A549 (cell line): Measurements from ENCODE around the gene ZC3H18. TPM values are rescaled to one million over a fixed set of nuclear protein-coding genes. Genes with fewer than 3 reads are reported as not detected.

Source experiments
- ATAC-seq, 2 experiments: fragments of 200-7000 bp in 1 of 2; fragments of >200 bp in 1 of 2; cut with Nextera tagmentation in 1 of 2; cut with Tn5 transposase in 1 of 2; 3 replicates each; pipeline versions ENCODE4 v1.8.0 to v1.9.1; 2018 to 2020; ENCODE audit warnings: mild to moderate bottlenecking in 1 of 2, moderate library complexity in 1 of 2
- CTCF ChIA-PET: fragments of 300-600 bp; sonication (Branson Sonifier 250); formaldehyde crosslinking; extraction: SDS; loops from one replicate; lab custom pipeline; 2021; ENCODE audit warnings: antibody characterized with exemption, inconsistent platforms; lab: Yijun Ruan, JAX
- POLR2A ChIA-PET: fragments of 350-600 bp; formaldehyde crosslinking; extraction: SDS; loops from one replicate; lab custom pipeline; 2021; ENCODE audit warnings: antibody characterized with exemption, inconsistent platforms; lab: Yijun Ruan, JAX
- DNase-seq, 2 experiments: peaks; one replicate each; pipeline versions ENCODE4 v3.0.0 to v3.0.0-alpha.2; 2011 to 2016; ENCODE audit warnings: low read depth in 1 of 2, low spot score in 1 of 2
- FAIRE-seq: peaks from 2 replicates; lab custom pipeline; 2011; peaks lifted over from hg19 to GRCh38; lab: Jason Lieb, UNC
- H3K27ac ChIP-seq, 2 experiments: fragments of >200 bp; sonication (Bioruptor Twin); formaldehyde crosslinking; 3 replicates each; pipeline ENCODE4 v1.5.1; 2016 to 2017
- H3K4me1 ChIP-seq: fragments of >200 bp; sonication (Bioruptor Twin); formaldehyde crosslinking; 3 replicates; pipeline ENCODE4 v1.6.1; 2016
- H3K4me2 ChIP-seq: fragments of >200 bp; sonication (Bioruptor Twin); formaldehyde crosslinking; 3 replicates; pipeline ENCODE4 v1.6.1; 2016
- H3K4me3 ChIP-seq: fragments of >200 bp; sonication (Bioruptor Twin); formaldehyde crosslinking; 3 replicates; pipeline ENCODE4 v1.5.1; 2016
- H3K9me3 ChIP-seq: fragments of >200 bp; sonication (Bioruptor Twin); formaldehyde crosslinking; 3 replicates; pipeline ENCODE4 v1.6.1; 2016
- CEBPB ChIP-seq, 2 experiments: fragments of >200 bp in 1 of 2; sonication (Bioruptor Twin) in 1 of 2; formaldehyde crosslinking in 1 of 2; IDR thresholded peaks; 2 replicates each; pipeline ENCODE4 v1.6.1; 2012 to 2016
- CHD4 ChIP-seq: fragments of 200-600 bp; sonication (generic); IDR thresholded peaks from 2 replicates; pipeline ENCODE4 v1.6.1; 2016; ENCODE audit warnings: antibody characterized with exemption, mild to moderate bottlenecking, borderline replicate concordance
- EHMT2 ChIP-seq: fragments of 200-600 bp; sonication (generic); IDR thresholded peaks from 2 replicates; pipeline ENCODE4 v1.6.1; 2016; ENCODE audit warnings: antibody characterized with exemption, low read depth, mild to moderate bottlenecking, moderate library complexity
- ESRRA ChIP-seq: fragments of 150-350 bp; IDR thresholded peaks from 2 replicates; pipeline ENCODE4 v1.6.1; 2014; ENCODE audit warnings: mild to moderate bottlenecking, low read length, borderline replicate concordance
- GATA3 ChIP-seq: IDR thresholded peaks from 2 replicates; pipeline ENCODE4 v1.6.1; 2012; ENCODE audit warnings: borderline replicate concordance
- HEYL ChIP-seq: fragments of 250-450 bp; sonication (Bioruptor Pico); IDR thresholded peaks from 2 replicates; pipeline ENCODE4 v1.8.0; 2021; ENCODE audit warnings: mild to moderate bottlenecking, moderate library complexity
- HOXB13 ChIP-seq: fragments of 250-450 bp; sonication (Bioruptor Pico); IDR thresholded peaks from 2 replicates; pipeline ENCODE4 v1.5.0; 2020; ENCODE audit warnings: low read depth, mild to moderate bottlenecking, moderate library complexity
- HOXB5 ChIP-seq: fragments of 250-450 bp; sonication (Bioruptor Pico); IDR thresholded peaks from 2 replicates; pipeline ENCODE4 v1.5.0; 2020; ENCODE audit warnings: mild to moderate bottlenecking, moderate library complexity
- MAFK ChIP-seq: fragments of 450-650 bp; IDR thresholded peaks from 2 replicates; pipeline ENCODE4 v1.6.1; 2014; ENCODE audit not compliant: partially characterized antibody
- MYC ChIP-seq: IDR thresholded peaks from 2 replicates; pipeline ENCODE4 v1.6.1; 2012; ENCODE audit warnings: mild to moderate bottlenecking, inconsistent platforms, low read length, improper control_type of control experiment, borderline replicate concordance
- NPAS2 ChIP-seq: fragments of 250-450 bp; sonication (Bioruptor Pico); IDR thresholded peaks from 2 replicates; pipeline ENCODE4 v1.8.0; 2022; ENCODE audit warnings: mild to moderate bottlenecking, moderate library complexity, borderline replicate concordance
- PBX3 ChIP-seq: IDR thresholded peaks from 2 replicates; pipeline ENCODE4 v1.6.1; 2012
- POLR2A ChIP-seq: IDR thresholded peaks from 2 replicates; pipeline ENCODE4 v1.6.1; 2012; ENCODE audit warnings: mild to moderate bottlenecking, low read length
- RARB ChIP-seq: fragments of 250-450 bp; sonication (Bioruptor Pico); IDR thresholded peaks from 2 replicates; pipeline ENCODE4 v1.8.0; 2021; ENCODE audit warnings: mild to moderate bottlenecking, moderate library complexity
- RCOR1 ChIP-seq: fragments of 150-350 bp; IDR thresholded peaks from 2 replicates; pipeline ENCODE4 v1.6.1; 2014; ENCODE audit warnings: antibody characterized with exemption, low read length, low read depth
- TFCP2L1 ChIP-seq: fragments of 250-450 bp; sonication (Bioruptor Pico); IDR thresholded peaks from 2 replicates; pipeline ENCODE4 v1.5.0; 2021; ENCODE audit warnings: mild to moderate bottlenecking
- ZC3H11A ChIP-seq: fragments of 450-650 bp; IDR thresholded peaks from 2 replicates; pipeline ENCODE4 v1.6.1; 2014; ENCODE audit warnings: antibody characterized with exemption, mild to moderate bottlenecking
- ZSCAN20 ChIP-seq: fragments of 250-450 bp; sonication (Bioruptor Pico); IDR thresholded peaks from 2 replicates; pipeline ENCODE4 v1.8.0; 2022; ENCODE audit warnings: mild to moderate bottlenecking, moderate library complexity
- WGBS: methylation state at CpG from one replicate; pipeline ENCODE4 v1.1.6; 2017; ENCODE audit errors: missing lambda C conversion rate; 5-methylcytosine and 5-hydroxymethylcytosine counted together
- polyA plus RNA-seq, 4 experiments: library from polyadenylated mRNA; depleted of rRNA in 3 of 4; stranded (reverse); fragments of >200 nt; fragmentation: RNase III in 1 of 4; extraction: RNeasy Plus Mini Kit Qiagen cat#74134 plus additional on column Dnase treatment in 1 of 4; gene quantifications; 2 replicates in 3 of 4; 3 replicates in 1 of 4; pipeline ENCODE4 v1.2.3, GENCODE V29; 2011 to 2017
- TF ChIP-seq, protein P1 (sequence below): IDR thresholded peaks from 2 replicates; pipeline ENCODE4 v1.6.1; 2012
- TF ChIP-seq, protein P2 (sequence below): fragments of 250-450 bp; sonication (Bioruptor Pico); IDR thresholded peaks from 2 replicates; pipeline ENCODE4 v1.5.0; 2020; ENCODE audit warnings: low read depth, mild to moderate bottlenecking, moderate library complexity

Gene ZC3H18
- polyA plus RNA-seq, 2 of the 4 experiments (the other 2 are of a cell fraction): 21.1 to 48.2 TPM

DNA sequence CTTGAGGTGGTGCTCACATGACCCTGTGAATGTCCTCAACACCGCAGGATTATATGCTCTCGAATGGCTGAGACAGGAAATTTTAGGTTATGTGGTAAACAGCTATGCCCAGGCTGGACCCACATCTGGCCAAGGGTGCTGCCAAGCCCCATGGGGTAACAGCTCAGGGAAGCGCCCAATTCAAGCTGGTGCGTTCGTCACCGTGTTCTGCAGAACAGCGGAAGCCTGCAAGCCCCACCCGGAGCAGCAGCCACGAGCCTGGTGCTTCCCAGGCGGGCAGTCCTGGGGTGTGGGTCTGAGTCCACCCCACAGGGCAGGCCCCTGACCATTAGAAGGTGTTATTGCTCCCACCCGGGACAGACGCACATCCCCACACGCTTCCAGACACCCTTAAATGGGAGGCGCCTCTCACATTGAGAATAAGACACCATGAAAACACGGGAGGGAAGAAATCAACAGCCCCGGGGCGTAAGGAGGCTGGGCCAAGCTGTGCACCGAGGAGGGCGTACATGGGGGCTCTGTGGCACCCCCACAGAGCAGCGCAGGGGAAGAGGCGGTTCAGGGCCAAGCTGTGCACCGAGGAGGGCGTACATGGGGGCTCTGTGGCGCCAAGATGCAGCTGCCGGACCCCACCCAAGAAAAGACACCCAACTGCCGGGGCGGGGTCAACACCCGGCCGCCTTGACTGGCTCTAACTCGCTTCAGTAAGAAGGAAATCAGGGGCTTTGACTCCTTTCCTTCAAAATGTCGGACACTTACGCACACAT lies 83.6 kb downstream of the ZC3H18 start (continued):
- TF ChIP-seq GATA3 (no peak), NPAS2 (CRISPR knock-in tag) (no peak)

DNA sequence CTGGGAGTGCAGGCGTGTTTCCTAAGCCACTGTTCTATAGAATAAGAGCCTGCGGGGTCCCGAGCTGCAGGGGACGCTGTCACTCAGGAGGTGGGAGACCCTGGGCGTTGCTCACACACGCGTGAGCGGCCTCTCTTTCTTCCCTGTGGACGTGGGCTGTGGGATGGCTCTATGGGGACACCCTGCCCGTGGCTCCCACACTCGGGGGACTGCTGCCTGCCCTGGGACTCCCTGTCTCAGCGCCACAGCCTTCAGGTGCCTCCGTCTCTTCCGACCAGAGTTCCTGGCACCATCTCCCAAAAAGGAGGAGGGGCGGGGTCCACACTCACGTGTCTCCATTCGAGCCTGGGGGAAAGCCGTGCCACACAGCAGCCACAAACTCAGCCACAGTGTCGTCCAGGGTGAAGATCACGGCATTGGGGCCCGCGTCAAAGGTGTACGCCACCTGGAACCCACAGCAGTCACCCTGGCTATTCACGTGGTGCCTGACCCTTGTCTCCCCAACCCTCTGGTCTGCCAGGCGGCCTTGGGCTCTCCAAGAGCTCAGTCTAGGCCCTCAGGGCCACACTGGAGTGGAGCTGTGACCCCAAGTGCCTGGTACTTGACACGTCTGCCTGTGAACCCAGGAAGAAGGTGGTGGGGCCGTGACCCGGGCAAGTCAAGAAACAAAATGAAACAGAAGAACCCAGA lies 84.3 kb downstream of the ZC3H18 start:
- TF ChIP-seq GATA3 (no peak), CEBPB (IDR thresholded peaks at IDR 0.05) (no peak), ESRRA (no peak), RARB (CRISPR knock-in tag) (no peak), POLR2A (no peak), EHMT2 (no peak), TFCP2L1 (CRISPR knock-in tag) (no peak), HOXB5 (no peak), ZC3H11A (no peak), PBX3 (no peak), HOXB13 (no peak), HEYL (CRISPR knock-in tag) (no peak), MYC (no peak), CHD4 (no peak)
- TF ChIP-seq, protein P1, sequence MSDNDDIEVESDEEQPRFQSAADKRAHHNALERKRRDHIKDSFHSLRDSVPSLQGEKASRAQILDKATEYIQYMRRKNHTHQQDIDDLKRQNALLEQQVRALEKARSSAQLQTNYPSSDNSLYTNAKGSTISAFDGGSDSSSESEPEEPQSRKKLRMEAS: no peak
- TF ChIP-seq, protein P2, sequence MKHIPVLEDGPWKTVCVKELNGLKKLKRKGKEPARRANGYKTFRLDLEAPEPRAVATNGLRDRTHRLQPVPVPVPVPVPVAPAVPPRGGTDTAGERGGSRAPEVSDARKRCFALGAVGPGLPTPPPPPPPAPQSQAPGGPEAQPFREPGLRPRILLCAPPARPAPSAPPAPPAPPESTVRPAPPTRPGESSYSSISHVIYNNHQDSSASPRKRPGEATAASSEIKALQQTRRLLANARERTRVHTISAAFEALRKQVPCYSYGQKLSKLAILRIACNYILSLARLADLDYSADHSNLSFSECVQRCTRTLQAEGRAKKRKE (CRISPR knock-in tag): no peak
- TF ChIP-seq, all 56 proteins: peak for 0
- DNase-seq: no peak
- ATAC-seq: no peak
- Histone ChIP-seq H3K4me3 (no peak overlapping the region), H3K9me3 (no peaks in the 10 kb centered on the region), H3K4me1 (peaks cover 17% of the 10 kb centered on the region), H3K27ac (no peak overlapping the region), H3K4me2 (no peak overlapping the region)
- WGBS: 86% methylated on average over 21 of the region's 28 CpGs
- ChIA-PET POLR2A (no interaction called here), CTCF (interaction anchor here (0.6 to 1.1 kb wide), 2 partner anchors 70 to 211 kb away, joined by 3 read pairs; no protein-coding TSS in a partner anchor)
- FAIRE-seq: no peak

GRCh38 chr16:88655053-88655732 lies 85.0 kb downstream of the ZC3H18 start:
- 97% methylated on average over 42 of the region's 50 CpGs for WGBS
- CTCF ChIA-PET: interaction anchor here (0.6 kb wide), 1 partner anchor 211 kb away, joined by 3 read pairs; no protein-coding TSS in a partner anchor
- no peak for FAIRE-seq

More at GRCh38 chr16:88655053-88655732, 85.0 kb downstream of the ZC3H18 start:
- ATAC-seq (no peak), DNase-seq (no peak)
- H3K4me1 ChIP-seq: peaks cover 10% of the 10 kb centered on the region
- H3K27ac ChIP-seq: no peak overlapping the region
- TF ChIP-seq MAFK (no peak), ZSCAN20 (no peak), POLR2A (no peak), RCOR1 (no peak)
- TF ChIP-seq, protein P1: no peak
- no peaks in the 10 kb centered on the region for H3K9me3 ChIP-seq
- H3K4me3 ChIP-seq: no peak overlapping the region
- no peak overlapping the region for H3K4me2 ChIP-seq
- POLR2A ChIA-PET: no interaction called here
